A549 (cell line): ENCODE measurements around the gene NDUFB8. TPM values are rescaled to one million over a fixed set of nuclear protein-coding genes. Genes with fewer than 3 reads are reported as not detected.

Experiments used
- ATAC-seq, 2 experiments: fragments of 200-7000 bp in 1 of 2; fragments of >200 bp in 1 of 2; cut with Nextera tagmentation in 1 of 2; cut with Tn5 transposase in 1 of 2; 3 replicates each; pipeline versions ENCODE4 v1.8.0 to v1.9.1; 2018 to 2020; ENCODE audit warnings: mild to moderate bottlenecking in 1 of 2, moderate library complexity in 1 of 2
- CTCF ChIA-PET: fragments of 300-600 bp; sonication (Branson Sonifier 250); formaldehyde crosslinking; extraction: SDS; loops from one replicate; lab custom pipeline; 2021; ENCODE audit warnings: antibody characterized with exemption, inconsistent platforms; lab: Yijun Ruan, JAX
- POLR2A ChIA-PET: fragments of 350-600 bp; formaldehyde crosslinking; extraction: SDS; loops from one replicate; lab custom pipeline; 2021; ENCODE audit warnings: antibody characterized with exemption, inconsistent platforms; lab: Yijun Ruan, JAX
- DNase-seq, 2 experiments: peaks; one replicate each; pipeline versions ENCODE4 v3.0.0 to v3.0.0-alpha.2; 2011 to 2016; ENCODE audit warnings: low read depth in 1 of 2, low spot score in 1 of 2
- FAIRE-seq: peaks from 2 replicates; lab custom pipeline; 2011; peaks lifted over from hg19 to GRCh38; lab: Jason Lieb, UNC
- H3K27ac ChIP-seq, 2 experiments: fragments of >200 bp; sonication (Bioruptor Twin); formaldehyde crosslinking; 3 replicates each; pipeline ENCODE4 v1.5.1; 2016 to 2017
- H3K4me1 ChIP-seq: fragments of >200 bp; sonication (Bioruptor Twin); formaldehyde crosslinking; 3 replicates; pipeline ENCODE4 v1.6.1; 2016
- H3K4me2 ChIP-seq: fragments of >200 bp; sonication (Bioruptor Twin); formaldehyde crosslinking; 3 replicates; pipeline ENCODE4 v1.6.1; 2016
- H3K4me3 ChIP-seq: fragments of >200 bp; sonication (Bioruptor Twin); formaldehyde crosslinking; 3 replicates; pipeline ENCODE4 v1.5.1; 2016
- H3K9me3 ChIP-seq: fragments of >200 bp; sonication (Bioruptor Twin); formaldehyde crosslinking; 3 replicates; pipeline ENCODE4 v1.6.1; 2016
- CBX2 ChIP-seq: fragments of 200-600 bp; sonication (generic); IDR thresholded peaks from 2 replicates; pipeline ENCODE4 v1.6.1; 2016; ENCODE audit warnings: low read depth, mild to moderate bottlenecking, borderline replicate concordance
- CBX8 ChIP-seq: fragments of 200-600 bp; sonication (generic); IDR thresholded peaks from 2 replicates; pipeline ENCODE4 v1.6.1; 2016
- EHF ChIP-seq: fragments of 250-450 bp; sonication (Bioruptor Pico); IDR thresholded peaks from 2 replicates; pipeline ENCODE4 v1.5.0; 2020; ENCODE audit warnings: mild to moderate bottlenecking
- EHMT2 ChIP-seq: fragments of 200-600 bp; sonication (generic); IDR thresholded peaks from 2 replicates; pipeline ENCODE4 v1.6.1; 2016; ENCODE audit warnings: antibody characterized with exemption, low read depth, mild to moderate bottlenecking, moderate library complexity
- EP300 ChIP-seq, 2 experiments: fragments of >200 bp; sonication (Bioruptor Twin); formaldehyde crosslinking; IDR thresholded peaks; 2 replicates in 1 of 2; 3 replicates in 1 of 2; pipeline ENCODE4 v1.6.1; 2016 to 2017
- HDAC2 ChIP-seq: fragments of 200-600 bp; sonication (generic); IDR thresholded peaks from 2 replicates; pipeline ENCODE4 v1.6.1; 2016
- HOXA7 ChIP-seq: fragments of 250-450 bp; sonication (Bioruptor Pico); IDR thresholded peaks from 2 replicates; pipeline ENCODE4 v1.5.0; 2020; ENCODE audit warnings: mild to moderate bottlenecking, moderate library complexity
- JUN ChIP-seq, 2 experiments: fragments of >200 bp; sonication (Bioruptor Twin); formaldehyde crosslinking; IDR thresholded peaks; 2 replicates in 1 of 2; 3 replicates in 1 of 2; pipeline ENCODE4 v1.6.1; 2016 to 2017
- KDM5A ChIP-seq: fragments of 200-600 bp; sonication (generic); IDR thresholded peaks from 2 replicates; pipeline ENCODE4 v1.6.1; 2016; ENCODE audit warnings: antibody characterized with exemption, mild to moderate bottlenecking
- MAZ ChIP-seq: fragments of 150-350 bp; IDR thresholded peaks from 2 replicates; pipeline ENCODE4 v1.6.1; 2014; ENCODE audit warnings: antibody characterized with exemption, low read depth, low read length, borderline replicate concordance
- NR3C1 ChIP-seq: fragments of >200 bp; sonication (Bioruptor Twin); formaldehyde crosslinking; IDR thresholded peaks from 3 replicates; pipeline ENCODE4 v1.6.1; 2017
- POLR2AphosphoS2 ChIP-seq: conservative IDR thresholded peaks from 2 replicates; pipeline ENCODE4 v1.6.1; 2012; ENCODE audit warnings: low read length, improper control_type of control experiment, inconsistent platforms
- RAD21 ChIP-seq, 2 experiments: fragments of >200 bp in 1 of 2; sonication (Bioruptor Twin) in 1 of 2; formaldehyde crosslinking in 1 of 2; IDR thresholded peaks in 1 of 2; conservative IDR thresholded peaks in 1 of 2; 2 replicates in 1 of 2; 3 replicates in 1 of 2; pipeline ENCODE4 v1.6.1; 2012 to 2018; ENCODE audit warnings: inconsistent platforms in 1 of 2
- RCOR1 ChIP-seq: fragments of 150-350 bp; IDR thresholded peaks from 2 replicates; pipeline ENCODE4 v1.6.1; 2014; ENCODE audit warnings: antibody characterized with exemption, low read length, low read depth
- SMC3 ChIP-seq: fragments of >200 bp; sonication (Bioruptor Twin); formaldehyde crosslinking; IDR thresholded peaks from 3 replicates; pipeline ENCODE4 v1.6.1; 2018; ENCODE audit warnings: inconsistent platforms
- TFCP2L1 ChIP-seq: fragments of 250-450 bp; sonication (Bioruptor Pico); IDR thresholded peaks from 2 replicates; pipeline ENCODE4 v1.5.0; 2021; ENCODE audit warnings: mild to moderate bottlenecking
- ZFP36 ChIP-seq: fragments of 450-650 bp; IDR thresholded peaks from 2 replicates; pipeline ENCODE4 v1.6.1; 2014; ENCODE audit warnings: borderline replicate concordance; ENCODE audit not compliant: partially characterized antibody
- ZNF302 ChIP-seq: fragments of 250-450 bp; sonication (Bioruptor Pico); IDR thresholded peaks from 2 replicates; pipeline ENCODE4 v1.9.0; 2021; ENCODE audit warnings: inconsistent platforms, mild to moderate bottlenecking, moderate library complexity
- WGBS: methylation state at CpG from one replicate; pipeline ENCODE4 v1.1.6; 2017; ENCODE audit errors: missing lambda C conversion rate; 5-methylcytosine and 5-hydroxymethylcytosine counted together
- polyA plus RNA-seq, 4 experiments: library from polyadenylated mRNA; depleted of rRNA in 3 of 4; stranded (reverse); fragments of >200 nt; fragmentation: RNase III in 1 of 4; extraction: RNeasy Plus Mini Kit Qiagen cat#74134 plus additional on column Dnase treatment in 1 of 4; gene quantifications; 2 replicates in 3 of 4; 3 replicates in 1 of 4; pipeline ENCODE4 v1.2.3, GENCODE V29; 2011 to 2017
- TF ChIP-seq, protein P1 (sequence below): IDR thresholded peaks from 2 replicates; pipeline ENCODE4 v1.6.1; 2012
- TF ChIP-seq, protein P2 (sequence below): fragments of 150-350 bp; IDR thresholded peaks from 2 replicates; pipeline ENCODE4 v1.6.1; 2014; ENCODE audit warnings: low read depth, mild to moderate bottlenecking, low read length
- TF ChIP-seq, protein P3 (sequence below): fragments of 250-450 bp; sonication (Bioruptor Pico); IDR thresholded peaks from 2 replicates; pipeline ENCODE4 v1.5.0; 2020; ENCODE audit warnings: low read depth, mild to moderate bottlenecking, moderate library complexity
- TF ChIP-seq, protein P4 (sequence below): fragments of >200 bp; sonication (Bioruptor Twin); formaldehyde crosslinking; IDR thresholded peaks from 3 replicates; pipeline ENCODE4 v1.5.1; 2016
- TF ChIP-seq, protein P5 (sequence below): IDR thresholded peaks from 2 replicates; pipeline ENCODE4 v1.6.1; 2012; ENCODE audit warnings: low read depth, borderline replicate concordance
- TF ChIP-seq, protein P6 (sequence below): fragments of 250-450 bp; sonication (Bioruptor Pico); IDR thresholded peaks from 2 replicates; pipeline ENCODE4 v1.5.0; 2021; ENCODE audit warnings: mild to moderate bottlenecking, moderate library complexity, borderline replicate concordance
- TF ChIP-seq, protein P7 (sequence below): fragments of 450-650 bp; IDR thresholded peaks from 2 replicates; pipeline ENCODE4 v1.6.1; 2014; ENCODE audit warnings: antibody characterized with exemption
- TF ChIP-seq, protein P8 (sequence below): IDR thresholded peaks from 2 replicates; pipeline ENCODE4 v1.6.1; 2012

NDUFB8 gene
- polyA plus RNA-seq, 2 of the 4 experiments (the other 2 are of a cell fraction), result 221 to 333 TPM

DNA sequence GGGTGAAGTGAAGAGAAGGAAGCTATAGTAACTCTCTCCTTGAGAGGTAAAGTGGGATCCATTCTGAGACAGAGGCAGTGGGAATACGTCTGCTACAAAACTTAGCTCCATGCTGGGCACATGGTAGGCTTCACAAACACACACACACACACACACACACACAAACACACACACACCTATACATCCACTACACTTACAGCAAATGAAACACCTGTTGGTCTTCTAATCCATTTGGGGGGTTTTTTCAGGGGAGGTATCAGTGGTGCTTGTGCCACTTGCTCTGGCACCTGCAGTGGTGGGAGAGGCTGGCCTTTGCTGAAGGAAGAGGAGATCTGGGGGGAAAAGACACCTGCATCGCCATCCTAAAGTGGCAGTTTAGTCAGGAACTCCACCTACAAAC is 24.5 kb downstream of the NDUFB8 start (continued):
- TF ChIP-seq, protein P1, sequence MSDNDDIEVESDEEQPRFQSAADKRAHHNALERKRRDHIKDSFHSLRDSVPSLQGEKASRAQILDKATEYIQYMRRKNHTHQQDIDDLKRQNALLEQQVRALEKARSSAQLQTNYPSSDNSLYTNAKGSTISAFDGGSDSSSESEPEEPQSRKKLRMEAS, result no peak

DNA sequence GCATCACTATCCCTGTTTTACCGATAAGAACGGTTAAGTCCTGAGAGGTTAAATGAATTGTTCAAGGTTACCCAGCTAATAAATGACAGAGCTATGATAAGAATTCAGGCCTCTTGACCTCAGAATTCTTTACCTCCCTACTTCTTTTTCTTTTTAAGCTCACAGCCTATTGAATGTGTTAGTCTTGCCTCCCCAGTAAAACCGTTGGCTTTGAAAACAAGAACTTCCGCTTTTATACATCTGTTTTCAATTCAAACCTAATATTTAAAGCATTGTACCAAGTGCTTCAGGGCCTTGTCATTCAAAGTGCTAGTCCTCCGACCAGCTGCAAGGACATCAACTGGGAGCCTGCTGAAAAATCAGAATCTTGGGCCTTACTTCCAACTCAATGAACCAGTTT is 25.6 kb downstream of the NDUFB8 start:
- no peak for DNase-seq

DNA sequence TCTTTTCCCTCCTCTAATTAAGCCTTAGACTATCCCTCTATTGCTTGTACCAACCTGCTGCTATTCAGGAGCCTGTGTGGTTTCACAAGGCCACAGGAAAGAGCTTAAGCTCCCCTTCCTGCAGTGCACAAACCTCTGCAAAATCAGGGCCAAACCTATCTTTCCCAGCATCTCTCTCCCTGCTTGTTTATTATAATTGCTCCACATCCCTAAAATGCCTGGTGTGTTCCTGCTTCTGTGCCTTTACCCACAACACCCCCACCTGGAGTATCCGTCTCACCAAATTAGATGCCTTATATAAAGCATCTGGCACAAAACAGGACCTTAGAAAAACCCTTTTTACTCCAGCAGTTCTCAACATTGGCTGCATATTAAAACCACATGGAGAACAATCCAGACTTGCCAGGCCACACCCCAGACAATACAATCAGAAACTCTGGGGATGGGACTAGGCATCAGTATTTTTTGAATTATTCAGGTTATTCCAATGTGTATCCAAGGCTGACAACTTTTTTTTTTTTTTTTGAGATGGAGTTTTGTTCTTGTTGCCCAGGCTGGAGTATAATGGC is 26.7 kb downstream of the NDUFB8 start:
- H3K4me1 ChIP-seq, result peaks cover 10% of the 10 kb centered on the region; the same call in 2 of the 3 replicates
- 91% methylated on average over 1 of the region's 1 CpG for WGBS
- CTCF ChIA-PET, result interaction anchor here (2.3 to 23.5 kb wide), 3 partner anchors 16 to 71 kb away, joined by 9 to 267 read pairs (median 169); partner anchors contain the start of gene SEC31B
- H3K4me2 ChIP-seq, result no peak overlapping the region
- H3K4me3 ChIP-seq, result no peak overlapping the region
- no peak for ATAC-seq
- no peaks in the 10 kb centered on the region for H3K9me3 ChIP-seq
- H3K27ac ChIP-seq, result no peak overlapping the region
- no peak for DNase-seq
- POLR2A ChIA-PET, result interaction anchor here (1.0 kb wide), 1 partner anchor 33 kb away, joined by 4 read pairs; the partner anchor contains the start of gene HIF1AN
- no peak for FAIRE-seq
- TF ChIP-seq, protein P2, sequence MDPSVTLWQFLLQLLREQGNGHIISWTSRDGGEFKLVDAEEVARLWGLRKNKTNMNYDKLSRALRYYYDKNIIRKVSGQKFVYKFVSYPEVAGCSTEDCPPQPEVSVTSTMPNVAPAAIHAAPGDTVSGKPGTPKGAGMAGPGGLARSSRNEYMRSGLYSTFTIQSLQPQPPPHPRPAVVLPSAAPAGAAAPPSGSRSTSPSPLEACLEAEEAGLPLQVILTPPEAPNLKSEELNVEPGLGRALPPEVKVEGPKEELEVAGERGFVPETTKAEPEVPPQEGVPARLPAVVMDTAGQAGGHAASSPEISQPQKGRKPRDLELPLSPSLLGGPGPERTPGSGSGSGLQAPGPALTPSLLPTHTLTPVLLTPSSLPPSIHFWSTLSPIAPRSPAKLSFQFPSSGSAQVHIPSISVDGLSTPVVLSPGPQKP, result no peak
- TF ChIP-seq SMC3, result no peak
- TF ChIP-seq, protein P3, sequence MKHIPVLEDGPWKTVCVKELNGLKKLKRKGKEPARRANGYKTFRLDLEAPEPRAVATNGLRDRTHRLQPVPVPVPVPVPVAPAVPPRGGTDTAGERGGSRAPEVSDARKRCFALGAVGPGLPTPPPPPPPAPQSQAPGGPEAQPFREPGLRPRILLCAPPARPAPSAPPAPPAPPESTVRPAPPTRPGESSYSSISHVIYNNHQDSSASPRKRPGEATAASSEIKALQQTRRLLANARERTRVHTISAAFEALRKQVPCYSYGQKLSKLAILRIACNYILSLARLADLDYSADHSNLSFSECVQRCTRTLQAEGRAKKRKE (CRISPR knock-in tag), result no peak
- no peak for TF ChIP-seq RAD21 (conservative IDR thresholded peaks at IDR 0.05 in 1 of 2, IDR thresholded peaks at IDR 0.05 in 1 of 2)
- TF ChIP-seq CBX2, result no peak
- no peak for TF ChIP-seq KDM5A
- no peak for TF ChIP-seq POLR2AphosphoS2
- TF ChIP-seq, protein P4, sequence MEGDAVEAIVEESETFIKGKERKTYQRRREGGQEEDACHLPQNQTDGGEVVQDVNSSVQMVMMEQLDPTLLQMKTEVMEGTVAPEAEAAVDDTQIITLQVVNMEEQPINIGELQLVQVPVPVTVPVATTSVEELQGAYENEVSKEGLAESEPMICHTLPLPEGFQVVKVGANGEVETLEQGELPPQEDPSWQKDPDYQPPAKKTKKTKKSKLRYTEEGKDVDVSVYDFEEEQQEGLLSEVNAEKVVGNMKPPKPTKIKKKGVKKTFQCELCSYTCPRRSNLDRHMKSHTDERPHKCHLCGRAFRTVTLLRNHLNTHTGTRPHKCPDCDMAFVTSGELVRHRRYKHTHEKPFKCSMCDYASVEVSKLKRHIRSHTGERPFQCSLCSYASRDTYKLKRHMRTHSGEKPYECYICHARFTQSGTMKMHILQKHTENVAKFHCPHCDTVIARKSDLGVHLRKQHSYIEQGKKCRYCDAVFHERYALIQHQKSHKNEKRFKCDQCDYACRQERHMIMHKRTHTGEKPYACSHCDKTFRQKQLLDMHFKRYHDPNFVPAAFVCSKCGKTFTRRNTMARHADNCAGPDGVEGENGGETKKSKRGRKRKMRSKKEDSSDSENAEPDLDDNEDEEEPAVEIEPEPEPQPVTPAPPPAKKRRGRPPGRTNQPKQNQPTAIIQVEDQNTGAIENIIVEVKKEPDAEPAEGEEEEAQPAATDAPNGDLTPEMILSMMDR, result no peak
- TF ChIP-seq HDAC2, result no peak
- no peak for TF ChIP-seq JUN (IDR thresholded peaks at IDR 0.05)
- TF ChIP-seq RCOR1, result no peak
- no peak for TF ChIP-seq HOXA7
- no peak for TF ChIP-seq EP300 (IDR thresholded peaks at IDR 0.05)
- no peak for TF ChIP-seq EHMT2
- no peak for TF ChIP-seq ZFP36
- TF ChIP-seq NR3C1, result no peak
- TF ChIP-seq MAZ, result no peak

More for the DNA sequence above, 25.6 kb downstream of the NDUFB8 start:
- Histone ChIP-seq H3K9me3 (no peaks in the 10 kb centered on the region), H3K4me3 (no peak overlapping the region), H3K4me1 (peaks cover 10% of the 10 kb centered on the region; the same call in 2 of the 3 replicates), H3K4me2 (no peak overlapping the region), H3K27ac (no peak overlapping the region)
- ATAC-seq, result no peak
- ChIA-PET CTCF (interaction anchor here (1.0 to 23.5 kb wide), 5 partner anchors 9 to 164 kb away, joined by 4 to 381 read pairs (median 267); partner anchors contain the start of genes SCD and SEC31B), POLR2A (no interaction called here)
- no peak for TF ChIP-seq CBX2
- no peak for TF ChIP-seq ZNF302 (CRISPR knock-in tag)
- TF ChIP-seq, protein P5, sequence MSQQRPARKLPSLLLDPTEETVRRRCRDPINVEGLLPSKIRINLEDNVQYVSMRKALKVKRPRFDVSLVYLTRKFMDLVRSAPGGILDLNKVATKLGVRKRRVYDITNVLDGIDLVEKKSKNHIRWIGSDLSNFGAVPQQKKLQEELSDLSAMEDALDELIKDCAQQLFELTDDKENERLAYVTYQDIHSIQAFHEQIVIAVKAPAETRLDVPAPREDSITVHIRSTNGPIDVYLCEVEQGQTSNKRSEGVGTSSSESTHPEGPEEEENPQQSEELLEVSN, result no peak
- no peak for TF ChIP-seq CBX8
- TF ChIP-seq, protein P6, sequence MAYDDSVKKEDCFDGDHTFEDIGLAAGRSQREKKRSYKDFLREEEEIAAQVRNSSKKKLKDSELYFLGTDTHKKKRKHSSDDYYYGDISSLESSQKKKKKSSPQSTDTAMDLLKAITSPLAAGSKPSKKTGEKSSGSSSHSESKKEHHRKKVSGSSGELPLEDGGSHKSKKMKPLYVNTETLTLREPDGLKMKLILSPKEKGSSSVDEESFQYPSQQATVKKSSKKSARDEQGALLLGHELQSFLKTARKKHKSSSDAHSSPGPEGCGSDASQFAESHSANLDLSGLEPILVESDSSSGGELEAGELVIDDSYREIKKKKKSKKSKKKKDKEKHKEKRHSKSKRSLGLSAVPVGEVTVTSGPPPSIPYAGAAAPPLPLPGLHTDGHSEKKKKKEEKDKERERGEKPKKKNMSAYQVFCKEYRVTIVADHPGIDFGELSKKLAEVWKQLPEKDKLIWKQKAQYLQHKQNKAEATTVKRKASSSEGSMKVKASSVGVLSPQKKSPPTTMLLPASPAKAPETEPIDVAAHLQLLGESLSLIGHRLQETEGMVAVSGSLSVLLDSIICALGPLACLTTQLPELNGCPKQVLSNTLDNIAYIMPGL (CRISPR knock-in tag), result no peak
- no peak for TF ChIP-seq TFCP2L1 (CRISPR knock-in tag)
- TF ChIP-seq, protein P7, sequence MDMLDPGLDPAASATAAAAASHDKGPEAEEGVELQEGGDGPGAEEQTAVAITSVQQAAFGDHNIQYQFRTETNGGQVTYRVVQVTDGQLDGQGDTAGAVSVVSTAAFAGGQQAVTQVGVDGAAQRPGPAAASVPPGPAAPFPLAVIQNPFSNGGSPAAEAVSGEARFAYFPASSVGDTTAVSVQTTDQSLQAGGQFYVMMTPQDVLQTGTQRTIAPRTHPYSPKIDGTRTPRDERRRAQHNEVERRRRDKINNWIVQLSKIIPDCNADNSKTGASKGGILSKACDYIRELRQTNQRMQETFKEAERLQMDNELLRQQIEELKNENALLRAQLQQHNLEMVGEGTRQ, result no peak
- TF ChIP-seq, protein P8, sequence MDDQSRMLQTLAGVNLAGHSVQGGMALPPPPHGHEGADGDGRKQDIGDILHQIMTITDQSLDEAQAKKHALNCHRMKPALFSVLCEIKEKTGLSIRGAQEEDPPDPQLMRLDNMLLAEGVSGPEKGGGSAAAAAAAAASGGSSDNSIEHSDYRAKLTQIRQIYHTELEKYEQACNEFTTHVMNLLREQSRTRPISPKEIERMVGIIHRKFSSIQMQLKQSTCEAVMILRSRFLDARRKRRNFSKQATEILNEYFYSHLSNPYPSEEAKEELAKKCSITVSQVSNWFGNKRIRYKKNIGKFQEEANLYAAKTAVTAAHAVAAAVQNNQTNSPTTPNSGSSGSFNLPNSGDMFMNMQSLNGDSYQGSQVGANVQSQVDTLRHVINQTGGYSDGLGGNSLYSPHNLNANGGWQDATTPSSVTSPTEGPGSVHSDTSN, result no peak
- no peak for TF ChIP-seq EHF (CRISPR knock-in tag)
- 83% methylated on average over 5 of the region's 5 CpGs for WGBS
- FAIRE-seq, result no peak
